IPS-18a (cell line): ENCODE measurements around the gene IL12RB1.

Source experiments
- H3K27ac ChIP-seq: one replicate; pipeline ENCODE4 v1.5.1; 2013; ENCODE audit warnings: low read length
- H3K27me3 ChIP-seq: one replicate; pipeline ENCODE4 v1.6.1; 2013; ENCODE audit warnings: mild to moderate bottlenecking, low read length; ENCODE audit not compliant: control insufficient read depth, insufficient read depth
- H3K36me3 ChIP-seq: one replicate; pipeline ENCODE4 v1.6.1; 2013; ENCODE audit warnings: low read depth, low read length; ENCODE audit not compliant: control insufficient read depth
- H3K4me1 ChIP-seq: one replicate; pipeline ENCODE4 v1.6.1; 2013; ENCODE audit warnings: low read depth, low read length; ENCODE audit not compliant: control insufficient read depth
- H3K4me3 ChIP-seq: one replicate; pipeline ENCODE4 v1.5.1; 2013; ENCODE audit warnings: low read length
- H3K9ac ChIP-seq: one replicate; pipeline ENCODE4 v1.6.1; 2013; ENCODE audit warnings: mild to moderate bottlenecking, low read length, moderate library complexity
- H3K9me3 ChIP-seq: one replicate; pipeline ENCODE4 v1.6.1; 2013; ENCODE audit warnings: low read depth, low read length; ENCODE audit not compliant: control insufficient read depth

IL12RB1 gene

DNA sequence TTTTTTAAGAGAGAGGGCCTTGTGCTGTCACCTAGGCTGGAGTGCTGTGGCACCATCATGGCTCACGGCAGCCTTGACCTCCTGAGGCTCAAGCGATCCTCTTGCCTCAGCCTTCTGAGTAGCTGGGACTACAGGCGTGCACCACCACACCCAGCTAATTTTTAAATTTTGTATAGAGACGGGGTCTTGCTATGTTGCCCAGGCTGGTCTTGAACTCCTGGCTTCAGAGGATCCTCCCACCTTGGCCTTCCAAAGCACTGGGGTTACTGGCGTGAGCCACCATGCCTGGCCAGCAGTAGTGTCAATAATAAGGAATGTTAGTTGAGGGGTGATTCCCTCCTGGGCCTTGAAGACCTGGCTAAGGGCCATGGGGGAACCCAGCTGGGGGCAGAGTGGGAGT is 34.4 kb upstream of the IL12RB1 start:
- H3K36me3 ChIP-seq, result peaks cover 7% of the 10 kb centered on the region
- no peaks in the 10 kb centered on the region for H3K9me3 ChIP-seq
- peaks cover 4% of the 10 kb centered on the region for H3K27me3 ChIP-seq
- H3K27ac ChIP-seq, result no peak overlapping the region
- H3K4me3 ChIP-seq, result no peak overlapping the region
- H3K4me1 ChIP-seq, result peaks cover 4% of the 10 kb centered on the region
- H3K9ac ChIP-seq, result no peak overlapping the region

DNA sequence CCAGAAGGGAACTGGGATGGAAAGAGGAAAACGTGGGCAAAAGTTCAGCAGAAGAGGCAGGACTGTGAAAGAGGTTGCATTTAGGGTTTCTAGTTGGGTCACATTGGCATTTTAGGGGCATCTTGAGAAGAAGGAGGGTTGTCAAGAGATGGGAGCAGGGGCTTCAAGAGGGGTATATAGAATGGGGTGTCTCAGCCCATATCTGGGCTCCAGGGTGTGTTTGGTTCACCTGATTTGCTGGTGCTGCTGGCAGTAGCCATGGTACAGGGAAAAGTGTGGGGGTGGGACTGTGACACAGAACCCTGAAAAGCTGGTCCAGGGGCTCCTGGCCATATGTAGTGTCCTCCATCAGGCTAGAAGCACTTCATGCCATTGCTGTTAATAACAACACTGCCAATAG is 33.4 kb upstream of the IL12RB1 start:
- no peak overlapping the region for H3K4me3 ChIP-seq
- H3K9ac ChIP-seq, result no peak overlapping the region
- H3K4me1 ChIP-seq, result peaks cover 4% of the 10 kb centered on the region
- no peaks in the 10 kb centered on the region for H3K9me3 ChIP-seq
- peaks cover 7% of the 10 kb centered on the region for H3K36me3 ChIP-seq
- H3K27ac ChIP-seq, result no peak overlapping the region
- peaks cover 4% of the 10 kb centered on the region for H3K27me3 ChIP-seq

DNA sequence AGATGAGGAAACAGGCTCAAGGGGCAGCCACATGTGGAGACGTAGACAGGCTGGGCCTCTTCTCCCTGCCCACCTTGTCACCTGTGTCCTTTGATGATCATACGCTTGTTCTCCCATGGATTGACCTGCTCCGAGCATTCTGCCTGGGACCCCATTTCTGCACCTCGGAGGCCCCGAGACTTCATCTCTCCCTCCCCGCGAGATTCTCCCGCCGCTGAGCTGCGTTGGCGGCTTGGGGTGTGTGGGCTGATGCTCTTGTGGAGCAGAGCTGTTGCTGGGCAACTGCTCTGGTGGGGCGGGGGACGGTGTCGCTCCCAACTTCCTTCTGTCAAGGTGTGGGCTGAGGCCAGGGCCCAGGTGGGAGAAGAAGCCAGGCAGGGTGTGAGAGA is 33.0 kb upstream of the IL12RB1 start:
- Histone ChIP-seq H3K9ac (no peak overlapping the region), H3K36me3 (peaks cover 7% of the 10 kb centered on the region), H3K9me3 (no peaks in the 10 kb centered on the region), H3K27ac (no peak overlapping the region), H3K4me3 (no peak overlapping the region), H3K27me3 (peaks cover 4% of the 10 kb centered on the region), H3K4me1 (peaks cover 4% of the 10 kb centered on the region)

DNA sequence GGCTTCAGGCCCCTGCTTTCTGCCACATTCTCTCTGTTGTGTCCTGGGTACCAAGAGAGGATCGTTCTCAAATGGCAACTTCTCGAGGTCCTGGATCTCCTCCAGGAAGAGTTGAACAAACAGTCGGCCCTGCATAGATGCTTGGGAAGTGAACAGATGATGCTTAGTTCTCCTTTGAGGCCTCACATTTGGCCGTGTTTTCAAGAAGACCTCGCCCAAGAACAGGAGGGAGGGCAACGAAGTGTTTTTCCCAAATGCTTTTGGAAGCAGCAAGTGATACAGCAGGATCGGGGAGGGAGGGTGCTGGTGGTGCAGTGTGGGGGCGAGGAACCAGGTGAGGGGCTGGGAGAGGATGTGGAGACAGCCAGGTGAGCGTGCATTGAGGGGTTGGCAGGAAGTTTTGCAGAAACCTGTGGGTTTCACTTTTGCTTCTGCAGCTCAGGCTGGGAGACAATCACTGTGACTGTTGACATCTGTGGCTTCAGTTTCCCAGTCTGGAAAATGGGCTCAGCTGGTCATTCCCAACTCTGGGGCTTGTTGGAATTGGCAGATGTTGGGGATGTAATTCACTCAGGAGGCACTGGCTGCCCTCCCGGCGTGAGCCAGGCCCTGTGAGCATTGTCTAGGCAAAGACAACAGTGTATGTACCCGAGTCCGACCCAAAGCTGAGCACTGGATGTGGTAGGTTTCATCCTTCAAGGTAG is 32.4 kb upstream of the IL12RB1 start:
- no peaks in the 10 kb centered on the region for H3K9me3 ChIP-seq
- no peak overlapping the region for H3K27ac ChIP-seq
- peaks cover 4% of the 10 kb centered on the region for H3K27me3 ChIP-seq
- no peak overlapping the region for H3K4me3 ChIP-seq
- H3K4me1 ChIP-seq, result peaks cover 4% of the 10 kb centered on the region
- no peak overlapping the region for H3K9ac ChIP-seq
- H3K36me3 ChIP-seq, result peaks cover 5% of the 10 kb centered on the region

DNA sequence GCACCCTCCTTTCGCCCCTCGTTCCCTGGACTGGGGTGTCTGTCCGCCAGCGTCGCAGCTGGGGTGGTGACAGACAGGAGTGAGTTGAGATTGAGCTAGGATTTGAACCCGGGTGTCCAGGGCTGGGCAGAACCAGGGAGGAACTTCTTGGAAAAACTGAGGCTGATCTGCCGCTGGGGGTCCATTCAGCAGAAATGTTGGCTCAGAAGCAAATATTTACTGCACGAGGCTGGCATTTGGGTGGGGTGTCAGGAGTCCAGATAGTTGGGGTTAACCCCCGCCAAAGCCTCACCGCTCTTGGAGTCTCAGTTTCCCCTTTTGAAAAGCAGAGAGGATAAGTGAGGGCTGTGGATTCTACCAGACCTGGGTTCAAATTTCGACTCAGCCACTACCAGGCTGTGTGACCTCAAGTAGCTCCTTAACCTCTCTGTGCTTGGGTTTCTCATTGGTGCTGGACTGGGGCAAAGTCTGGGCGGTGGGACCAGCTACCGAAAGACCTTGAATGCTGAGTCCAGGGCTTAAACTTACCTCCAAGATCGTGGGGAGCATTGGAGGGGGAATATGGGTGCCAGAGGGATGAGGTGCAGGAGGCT is 31.8 kb upstream of the IL12RB1 start:
- Histone ChIP-seq H3K9ac (peak overlapping the region; percentile 75), H3K27ac (no peak overlapping the region), H3K9me3 (no peaks in the 10 kb centered on the region), H3K4me3 (peak overlapping the region; percentile 69), H3K4me1 (peaks cover 4% of the 10 kb centered on the region), H3K36me3 (peaks cover 3% of the 10 kb centered on the region), H3K27me3 (peaks cover 4% of the 10 kb centered on the region)

DNA sequence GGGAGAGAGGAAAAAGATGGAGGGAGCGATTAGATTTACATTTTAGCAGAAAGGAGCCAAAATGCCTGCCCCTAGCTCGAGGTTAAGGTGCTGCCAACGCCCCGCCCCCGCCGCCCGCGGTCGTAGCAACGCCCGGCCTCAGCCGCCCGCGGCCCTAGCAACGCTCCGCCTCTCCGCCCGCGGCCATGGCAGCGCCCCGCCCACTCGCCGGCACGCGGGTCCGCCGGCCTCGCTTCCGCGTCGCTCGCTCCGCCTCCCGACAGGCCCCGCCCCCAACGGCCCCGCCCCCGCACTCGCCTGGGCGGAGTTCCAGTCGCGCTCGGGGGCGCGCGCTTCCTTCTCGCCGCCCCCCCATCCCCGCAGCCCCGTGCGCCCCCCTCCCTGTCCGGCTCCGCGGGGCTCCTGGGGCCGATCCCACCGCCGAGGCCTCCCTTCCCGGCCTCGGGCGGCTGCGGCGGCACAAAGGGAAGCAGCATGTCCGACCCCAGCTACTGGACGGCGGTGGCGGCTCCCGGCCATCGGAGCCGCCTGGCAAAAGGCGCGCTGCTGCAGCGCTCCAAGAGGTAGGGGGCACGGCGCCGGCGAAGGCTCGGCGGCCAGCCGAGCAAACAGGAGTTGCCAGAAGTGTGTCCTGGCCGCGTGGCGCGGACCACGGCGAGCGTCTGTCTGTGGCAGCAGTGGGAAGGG is 31.1 kb upstream of the IL12RB1 start:
- peaks cover 3% of the 10 kb centered on the region for H3K36me3 ChIP-seq
- H3K27ac ChIP-seq, result peak overlapping the region; percentile 30
- H3K9me3 ChIP-seq, result no peaks in the 10 kb centered on the region
- H3K9ac ChIP-seq, result peak overlapping the region; percentile 75
- peaks cover 4% of the 10 kb centered on the region for H3K4me1 ChIP-seq
- H3K27me3 ChIP-seq, result peaks cover 4% of the 10 kb centered on the region
- H3K4me3 ChIP-seq, result peak overlapping the region; percentile 69

DNA sequence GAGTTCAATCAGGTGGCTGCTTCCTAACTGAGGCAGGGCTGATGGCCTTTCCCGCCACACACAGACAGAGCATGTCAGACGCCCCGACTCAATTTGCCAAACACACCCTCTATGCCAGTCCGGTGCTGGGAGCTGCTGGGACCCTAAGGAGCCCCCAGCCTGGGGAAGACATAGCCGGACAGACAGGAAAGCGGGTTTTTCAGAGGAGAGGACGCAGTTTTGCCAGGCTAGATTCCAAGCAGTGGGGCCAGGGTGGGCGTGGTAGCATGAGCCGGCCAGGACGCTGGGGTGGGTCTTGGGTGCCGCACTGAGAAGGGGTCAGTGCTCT is 30.6 kb upstream of the IL12RB1 start:
- Histone ChIP-seq H3K27ac (peak overlapping the region; percentile 30), H3K9me3 (no peaks in the 10 kb centered on the region), H3K9ac (peak overlapping the region; percentile 56), H3K27me3 (peaks cover 4% of the 10 kb centered on the region), H3K36me3 (no peaks in the 10 kb centered on the region), H3K4me1 (peaks cover 4% of the 10 kb centered on the region), H3K4me3 (peak overlapping the region; percentile 41)

DNA sequence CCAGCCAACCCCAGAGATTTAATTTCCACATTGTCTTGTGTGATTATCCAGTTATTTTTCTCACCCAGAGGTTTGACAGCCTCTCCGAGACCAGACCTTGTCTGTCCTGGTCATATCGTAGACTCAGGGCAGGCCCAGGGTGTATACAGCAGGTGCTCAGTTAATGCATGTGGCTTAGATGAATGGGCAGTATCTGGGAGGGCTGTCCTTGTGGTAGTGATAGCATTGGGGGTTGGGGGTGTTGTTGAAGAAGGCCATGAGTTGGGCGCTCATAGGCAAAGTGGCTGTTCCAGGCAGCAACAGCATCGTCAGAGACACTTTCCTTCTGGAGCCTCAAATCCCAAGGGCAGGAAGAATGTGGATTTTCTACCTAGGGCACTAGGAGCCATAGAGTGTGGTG is 27.7 kb upstream of the IL12RB1 start:
- H3K9me3 ChIP-seq, result no peaks in the 10 kb centered on the region
- no peak overlapping the region for H3K4me3 ChIP-seq
- no peaks in the 10 kb centered on the region for H3K36me3 ChIP-seq
- H3K4me1 ChIP-seq, result peaks cover 4% of the 10 kb centered on the region
- H3K27me3 ChIP-seq, result peaks cover 14% of the 10 kb centered on the region
- H3K27ac ChIP-seq, result no peak overlapping the region
- no peak overlapping the region for H3K9ac ChIP-seq

DNA sequence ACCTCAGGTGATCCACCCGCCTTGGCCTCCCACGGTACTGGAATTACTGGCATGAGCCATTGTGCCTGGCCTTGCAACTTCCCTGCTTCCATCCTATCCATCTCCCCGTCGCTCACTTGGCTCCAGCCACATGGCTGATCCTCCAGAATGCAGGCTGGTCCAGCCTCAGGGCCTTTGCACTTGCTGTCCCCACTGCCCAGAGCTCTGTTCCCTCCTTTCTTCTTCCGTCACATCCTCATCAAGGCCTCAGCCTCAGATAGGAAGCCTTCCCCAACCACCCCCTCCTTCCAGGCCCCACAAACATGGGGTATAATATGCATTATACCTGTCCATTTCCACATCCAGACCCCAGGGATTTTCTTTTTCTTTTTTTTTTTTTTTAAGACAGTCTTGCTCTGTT is 27.1 kb upstream of the IL12RB1 start:
- no peak overlapping the region for H3K4me3 ChIP-seq
- peaks cover 21% of the 10 kb centered on the region for H3K27me3 ChIP-seq
- H3K4me1 ChIP-seq, result peaks cover 7% of the 10 kb centered on the region
- H3K36me3 ChIP-seq, result no peaks in the 10 kb centered on the region
- no peak overlapping the region for H3K27ac ChIP-seq
- H3K9me3 ChIP-seq, result no peaks in the 10 kb centered on the region
- H3K9ac ChIP-seq, result no peak overlapping the region

DNA sequence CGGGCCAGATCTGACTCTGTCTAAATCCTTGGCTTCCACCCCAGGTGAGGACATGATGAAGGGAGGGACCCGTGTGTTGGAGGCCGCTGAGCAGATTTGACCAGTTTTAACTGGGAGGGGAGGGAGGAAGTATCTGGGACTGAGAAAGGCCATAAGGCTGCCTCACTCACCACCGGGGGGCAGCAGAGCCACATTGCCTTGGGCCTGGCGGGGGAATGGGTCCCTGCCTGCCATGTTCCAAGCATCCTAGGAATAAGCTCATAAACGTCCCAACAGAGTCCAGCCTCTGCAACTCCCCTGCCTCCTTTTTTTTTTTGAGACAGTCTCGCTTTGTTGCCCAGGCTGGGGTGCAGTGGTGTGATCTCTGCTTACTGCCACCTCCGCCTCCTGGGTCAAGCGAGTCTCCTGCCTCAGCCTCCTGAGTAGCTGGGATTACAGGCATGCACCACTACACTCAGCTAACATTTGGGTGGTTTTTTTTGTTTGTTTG is 26.3 kb upstream of the IL12RB1 start:
- Histone ChIP-seq H3K9ac (no peak overlapping the region), H3K27me3 (peaks cover 24% of the 10 kb centered on the region), H3K4me1 (peaks cover 7% of the 10 kb centered on the region), H3K4me3 (no peak overlapping the region), H3K36me3 (no peaks in the 10 kb centered on the region), H3K27ac (no peak overlapping the region), H3K9me3 (no peaks in the 10 kb centered on the region)

DNA sequence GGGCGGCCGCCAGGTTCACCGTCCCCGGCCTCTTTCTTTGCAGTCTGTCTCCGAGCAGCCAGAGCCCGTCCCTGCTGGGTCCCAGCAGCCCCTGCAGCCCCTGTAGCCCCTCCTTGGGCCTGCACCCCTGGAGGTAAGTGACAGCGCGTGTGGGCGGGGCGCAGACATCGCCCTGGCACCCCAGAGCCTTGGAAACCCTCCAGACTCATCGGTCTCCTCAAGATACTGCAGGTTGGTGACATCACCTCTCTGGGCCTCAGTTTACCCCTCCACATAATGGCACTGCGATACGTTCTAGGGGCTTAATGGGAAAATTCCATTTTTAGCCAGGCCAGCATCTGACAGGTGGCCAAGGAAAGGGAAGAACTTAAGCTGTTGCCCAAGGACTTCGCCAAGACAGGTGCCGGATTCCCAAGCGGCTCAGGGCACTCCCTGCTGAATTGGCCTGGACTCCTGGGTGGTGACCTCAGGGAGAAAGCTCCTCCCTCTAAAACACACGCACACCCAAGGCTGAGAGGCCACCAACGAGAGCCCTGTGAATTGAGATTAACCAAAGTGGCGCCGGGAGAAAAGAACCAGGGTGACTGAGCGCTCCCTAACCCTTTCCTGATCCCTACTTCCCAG is 24.0 kb upstream of the IL12RB1 start:
- Histone ChIP-seq H3K27me3 (peaks cover 24% of the 10 kb centered on the region), H3K4me1 (peaks cover 3% of the 10 kb centered on the region), H3K9me3 (no peaks in the 10 kb centered on the region), H3K27ac (no peak overlapping the region), H3K4me3 (peak overlapping the region; percentile 78), H3K36me3 (no peaks in the 10 kb centered on the region), H3K9ac (no peak overlapping the region)
